HG03039 (cell line): ENCODE measurements around the gene TMEM178B.

Experiments
- ATAC-seq: cut with Tn5 transposase; IDR thresholded peaks from one replicate; pipeline ENCODE4 v1.9.1; 2021; ENCODE audit warnings: mild to moderate bottlenecking, moderate library complexity; ENCODE audit not compliant: unreplicated experiment

The TMEM178B gene

GRCh38 chr7:141349338-141349737 lies 275.5 kb downstream of the TMEM178B start:
- no peak for ATAC-seq

GRCh38 chr7:141349804-141350203 lies 275.9 kb downstream of the TMEM178B start:
- no peak for ATAC-seq

GRCh38 chr7:141351175-141351574 lies 277.3 kb downstream of the TMEM178B start:
- no peak for ATAC-seq

- ATAC-seq = no peak
Measured at GRCh38 chr7:141352955-141353354, 279.1 kb downstream of the TMEM178B start.

GRCh38 chr7:141354251-141354650 lies 280.4 kb downstream of the TMEM178B start:
- no peak for ATAC-seq

- ATAC-seq = no peak
Measured at GRCh38 chr7:141355032-141355431, 281.2 kb downstream of the TMEM178B start.

GRCh38 chr7:141356161-141356560 lies 282.3 kb downstream of the TMEM178B start:
- no peak for ATAC-seq

GRCh38 chr7:141358386-141358785 lies 284.5 kb downstream of the TMEM178B start:
- ATAC-seq = no peak

- ATAC-seq = no peak
Measured at GRCh38 chr7:141359262-141359661, 285.4 kb downstream of the TMEM178B start.

- ATAC-seq = no peak
Measured at GRCh38 chr7:141359740-141360415, 286.0 kb downstream of the TMEM178B start.

GRCh38 chr7:141360416-141360760 lies 286.5 kb downstream of the TMEM178B start:
- ATAC-seq = no peak

- ATAC-seq = no peak
Measured at GRCh38 chr7:141360803-141361202, 286.9 kb downstream of the TMEM178B start.

- ATAC-seq = no peak
Measured at GRCh38 chr7:141361479-141361878, 287.6 kb downstream of the TMEM178B start.

GRCh38 chr7:141361960-141362359 lies 288.1 kb downstream of the TMEM178B start:
- ATAC-seq = no peak

GRCh38 chr7:141362580-141363435 lies 288.9 kb downstream of the TMEM178B start:
- no peak for ATAC-seq

GRCh38 chr7:141363748-141364147 lies 289.9 kb downstream of the TMEM178B start:
- ATAC-seq = no peak

GRCh38 chr7:141366091-141366621 lies 292.3 kb downstream of the TMEM178B start:
- ATAC-seq = no peak

GRCh38 chr7:141369422-141369821 lies 295.6 kb downstream of the TMEM178B start:
- ATAC-seq = no peak

GRCh38 chr7:141370178-141370577 lies 296.3 kb downstream of the TMEM178B start:
- ATAC-seq = no peak

- ATAC-seq = no peak
Measured at GRCh38 chr7:141370650-141371049, 296.8 kb downstream of the TMEM178B start.

- ATAC-seq = no peak
Measured at GRCh38 chr7:141374425-141374824, 300.6 kb downstream of the TMEM178B start.

GRCh38 chr7:141375442-141375841 lies 301.6 kb downstream of the TMEM178B start:
- no peak for ATAC-seq
